GM15510 (cell line): ENCODE results near the gene PCYT2.
A peak's percentile ranks its signal among the peaks of the same experiment; 100 is the strongest.

Experiments used
- POLR2A ChIP-seq: IDR thresholded peaks from 3 replicates; pipeline ENCODE4 v1.6.1; 2011; ENCODE audit warnings: borderline replicate concordance; ENCODE audit not compliant: insufficient read length; ENCODE audit errors: extremely low read depth

Gene PCYT2

DNA sequence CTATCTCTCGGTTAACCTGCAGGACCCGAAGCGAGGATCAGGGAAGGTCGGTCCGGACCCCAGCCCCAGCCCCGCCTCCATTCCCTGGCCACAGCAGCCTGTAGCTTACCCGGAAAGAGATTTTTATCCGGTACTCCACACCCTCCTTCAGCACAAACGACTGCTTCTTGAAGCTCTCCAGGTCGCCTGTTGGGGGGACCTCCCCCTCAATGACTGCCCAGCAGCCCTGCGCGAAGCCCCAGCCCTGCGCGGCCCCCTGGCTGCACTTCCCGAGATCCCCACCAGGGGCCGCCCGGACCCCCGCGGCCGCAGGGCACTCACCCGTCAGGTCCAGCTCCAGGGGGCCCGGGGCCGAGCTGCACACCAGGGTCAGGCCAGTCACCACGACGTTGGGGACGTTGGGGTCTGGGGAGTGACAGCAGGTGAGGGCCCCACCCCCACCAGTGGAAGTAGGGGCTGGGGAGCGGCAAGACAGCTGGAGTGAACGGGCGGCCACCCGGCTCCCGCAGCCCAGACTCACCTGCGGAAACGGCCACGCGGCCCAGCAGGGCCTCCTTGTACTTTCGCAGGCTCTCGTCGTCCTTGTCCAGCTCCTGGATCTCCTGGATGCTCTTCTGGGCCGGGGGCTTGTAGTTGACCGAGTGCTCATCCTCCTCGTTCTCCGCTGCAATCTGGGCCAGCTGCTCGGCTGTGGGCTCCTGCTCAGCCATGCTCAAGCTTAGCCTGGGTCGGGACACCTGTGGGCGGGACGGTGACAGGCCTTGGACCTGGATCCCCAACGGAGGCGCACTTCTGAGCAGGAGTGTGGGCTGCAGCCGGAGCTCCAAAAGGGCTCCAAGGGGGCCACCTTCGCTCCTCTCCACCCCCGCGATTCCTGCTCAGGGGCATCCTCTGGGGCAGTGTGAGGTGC, 41.7 kb downstream of the PCYT2 start:
- TF ChIP-seq POLR2A, result no peak

GRCh38 chr17:81868674-81869220, 42.5 kb downstream of the PCYT2 start:
- no peak for TF ChIP-seq POLR2A

DNA sequence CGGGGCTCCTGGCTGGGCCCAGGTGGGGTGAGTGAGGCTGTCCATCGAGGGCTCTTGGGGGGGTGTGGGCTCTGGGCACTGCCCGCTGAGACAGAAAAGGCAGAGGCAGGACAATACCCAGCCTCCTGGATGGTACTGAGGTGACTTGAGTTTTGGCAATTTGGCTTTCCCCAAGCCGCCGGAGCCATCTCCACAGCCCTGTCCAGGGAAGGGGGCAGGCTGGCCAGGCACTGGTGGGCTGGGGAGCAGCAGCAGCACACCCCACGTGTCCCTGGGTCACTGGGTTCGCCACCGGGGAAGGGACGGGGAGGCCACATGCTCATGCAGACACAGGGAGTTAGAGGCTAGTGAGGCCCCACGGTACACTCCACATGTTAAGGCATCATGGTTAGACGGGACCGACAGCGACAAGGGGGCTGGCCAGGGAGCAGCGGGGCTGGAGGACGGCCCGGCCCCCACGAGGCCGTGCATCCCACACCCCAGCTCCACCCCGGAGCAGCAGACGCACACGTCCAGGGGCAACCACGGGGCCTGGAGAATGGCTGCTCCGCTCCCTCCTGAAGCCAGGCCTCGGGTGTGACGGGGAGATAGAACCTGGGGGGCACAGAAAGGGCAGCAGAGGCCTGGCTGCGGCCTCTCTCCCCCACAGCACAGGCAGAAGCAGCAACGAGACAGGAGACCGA, 43.1 kb downstream of the PCYT2 start:
- peak; percentile 35 for TF ChIP-seq POLR2A

DNA sequence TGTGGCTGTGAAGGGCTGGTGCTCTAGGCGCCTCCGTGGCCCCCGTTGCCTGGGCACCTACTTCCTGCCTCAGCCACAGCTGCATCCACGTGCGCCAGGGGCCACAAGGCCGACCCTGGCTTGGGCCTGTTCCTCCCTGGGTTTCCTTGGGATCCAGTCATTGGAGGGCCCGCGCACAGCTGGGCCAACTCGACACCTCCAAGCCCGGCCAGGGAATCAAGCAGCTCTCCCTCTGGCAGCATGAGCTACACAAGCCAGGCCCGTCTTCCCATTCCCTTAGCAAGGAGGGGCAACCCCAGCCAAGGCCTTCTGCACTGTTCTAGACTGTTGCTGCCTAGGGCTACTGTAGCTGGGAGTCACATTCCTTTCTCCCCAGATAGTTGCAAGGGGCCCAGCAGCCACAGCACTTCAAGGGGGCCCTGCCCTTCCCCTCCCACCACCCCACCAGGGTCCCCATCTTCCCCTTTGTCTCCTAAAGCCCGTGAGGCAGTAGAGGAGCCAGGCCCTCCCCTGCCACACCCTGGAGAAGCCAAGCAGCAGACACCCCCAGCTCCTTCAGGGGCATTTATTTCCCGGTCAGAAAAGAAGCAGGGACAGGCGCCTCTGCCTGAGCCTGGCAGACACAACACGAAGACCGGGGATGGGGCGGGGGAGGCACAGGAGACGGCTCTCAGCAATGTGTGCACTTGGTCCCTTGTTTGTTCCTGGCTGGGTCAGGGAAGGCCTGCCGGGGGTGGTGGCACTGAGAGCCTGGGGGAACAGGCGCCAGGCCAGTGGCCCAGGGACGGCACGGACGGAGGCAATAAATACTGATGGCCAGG, 43.8 kb downstream of the PCYT2 start:
- peak; percentile 18 for TF ChIP-seq POLR2A

DNA sequence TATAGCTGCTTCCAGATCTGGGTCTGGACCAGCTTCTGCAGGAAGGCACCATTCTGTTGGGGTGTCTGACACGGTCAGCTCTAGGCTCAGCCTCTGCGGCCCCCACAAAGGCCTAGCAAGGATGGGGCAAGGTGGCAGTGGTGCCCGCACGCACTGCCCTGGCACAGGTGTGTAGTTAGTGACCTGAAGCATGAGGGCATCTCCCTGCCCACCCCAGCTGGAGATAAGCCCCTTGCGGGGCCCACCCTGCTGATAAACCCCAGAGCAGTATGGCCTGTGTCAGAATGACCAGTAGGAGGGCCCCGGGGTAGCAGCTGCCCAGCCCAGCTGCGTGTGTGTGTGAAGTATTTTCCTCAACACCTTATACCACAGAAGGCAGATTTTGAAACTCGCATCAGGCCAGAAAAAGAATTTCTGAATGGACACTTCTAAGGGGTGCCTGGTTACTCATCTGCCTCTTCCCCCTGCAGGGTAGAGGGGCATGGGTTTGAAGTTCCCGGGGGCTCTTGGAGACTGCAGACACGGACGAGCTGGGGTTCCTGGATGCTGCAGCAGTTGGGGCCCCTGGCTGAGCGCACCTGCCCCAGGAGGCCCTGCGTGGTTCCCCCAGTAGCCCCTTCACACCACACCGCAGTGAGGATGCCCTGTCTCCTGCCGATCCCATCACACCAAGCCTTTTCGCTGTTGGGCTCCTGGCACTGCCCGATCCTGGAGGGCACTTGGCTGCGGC, 44.6 kb downstream of the PCYT2 start:
- TF ChIP-seq POLR2A, result peak; percentile 55

DNA sequence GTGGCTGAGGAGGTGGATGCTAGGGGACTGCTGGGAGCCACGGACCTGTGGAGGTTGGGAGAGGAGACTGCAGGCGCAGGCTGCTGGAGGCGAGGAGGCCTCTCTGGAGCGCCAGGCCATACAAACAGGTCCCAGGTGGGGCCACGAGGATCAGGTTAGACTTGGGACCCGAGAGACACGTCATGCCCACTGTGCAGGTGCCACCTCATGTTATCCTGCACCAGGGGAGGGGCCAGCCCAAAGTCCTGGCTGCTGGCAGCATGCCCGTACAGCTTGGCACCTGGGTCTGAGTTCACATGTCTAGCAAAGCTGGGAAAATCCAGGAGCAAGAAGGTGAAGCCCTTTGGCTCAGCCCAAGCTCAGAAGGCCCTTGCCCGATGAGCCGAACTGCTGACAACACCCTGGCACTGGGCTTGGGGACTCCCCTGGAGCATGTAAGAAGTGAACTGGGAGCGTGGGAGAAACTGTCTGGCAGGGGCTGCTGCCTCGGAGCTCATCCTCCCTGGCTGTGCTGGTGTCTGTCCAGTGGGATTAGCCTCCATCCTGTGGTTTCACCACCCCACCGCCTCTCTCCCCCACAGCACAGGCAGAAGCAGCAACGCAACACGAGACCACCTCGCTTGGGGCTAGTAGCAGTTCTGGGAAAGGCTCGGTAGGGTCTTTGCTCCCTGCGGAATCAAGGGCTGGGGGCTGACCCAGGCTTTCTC, 45.3 kb downstream of the PCYT2 start:
- TF ChIP-seq POLR2A, result no peak

DNA sequence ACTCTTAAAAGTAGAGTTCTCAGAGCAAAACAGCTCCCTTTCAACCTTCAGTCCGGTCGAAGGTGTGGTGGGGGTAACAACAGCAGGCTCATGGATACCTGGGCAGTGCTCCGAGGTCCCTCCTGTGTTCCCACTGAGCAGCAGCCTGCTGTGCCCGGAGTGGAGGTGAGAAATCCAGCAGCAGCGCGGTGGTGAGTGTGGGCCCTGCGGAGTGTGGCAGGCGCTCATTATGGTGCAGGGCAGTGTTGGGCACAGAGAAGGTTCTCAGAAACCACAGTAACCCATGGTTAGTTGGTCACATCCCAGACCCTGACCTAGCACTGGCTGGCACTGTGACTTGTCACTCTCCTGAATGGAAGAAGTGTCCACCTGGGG, 45.9 kb downstream of the PCYT2 start:
- TF ChIP-seq POLR2A, result no peak

DNA sequence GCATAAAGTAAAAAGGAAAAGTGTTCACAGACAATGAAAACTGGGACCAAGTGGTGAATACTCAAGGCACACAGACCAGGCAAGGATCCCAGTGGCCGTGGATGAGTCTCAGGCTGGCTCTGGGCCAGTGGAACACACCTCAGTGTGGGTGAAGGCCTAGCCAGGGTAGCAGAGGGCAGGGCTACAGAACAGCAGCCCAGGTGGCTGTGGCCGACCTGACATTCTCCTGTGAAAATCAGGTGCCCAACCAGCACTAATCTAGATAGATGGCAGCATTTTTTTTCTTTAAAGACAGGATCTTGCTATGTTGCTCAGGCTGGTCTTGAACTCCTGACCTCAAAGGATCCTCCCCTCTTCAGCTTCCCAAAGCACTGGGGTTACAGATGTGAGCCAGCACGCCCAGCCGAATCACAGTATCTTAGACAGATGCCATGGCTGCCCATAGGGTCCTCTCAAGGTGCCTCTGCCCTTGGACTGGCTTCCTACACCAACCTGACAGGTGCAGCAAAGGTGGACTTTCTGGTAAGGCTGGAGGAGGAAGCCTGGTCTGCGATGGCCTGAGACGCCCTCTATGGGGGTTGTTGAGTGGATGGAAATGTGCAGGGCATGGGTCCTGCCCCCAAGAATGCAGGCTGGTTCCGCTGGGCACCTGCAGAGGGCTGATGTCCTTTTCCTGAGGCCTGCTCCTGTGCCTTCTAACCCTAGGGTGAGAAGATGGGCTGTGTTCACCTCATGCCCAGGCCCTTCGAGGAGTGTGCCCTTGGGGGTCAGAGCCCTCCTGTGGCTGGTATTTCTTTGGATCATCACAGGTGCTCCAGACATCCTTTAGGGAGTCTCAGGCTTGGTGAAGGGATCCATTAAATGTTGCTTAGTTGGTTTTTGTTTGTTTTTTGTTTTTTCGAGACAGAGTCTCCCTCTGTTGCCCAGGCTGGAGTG, 47.1 kb downstream of the PCYT2 start:
- TF ChIP-seq POLR2A, result no peak

DNA sequence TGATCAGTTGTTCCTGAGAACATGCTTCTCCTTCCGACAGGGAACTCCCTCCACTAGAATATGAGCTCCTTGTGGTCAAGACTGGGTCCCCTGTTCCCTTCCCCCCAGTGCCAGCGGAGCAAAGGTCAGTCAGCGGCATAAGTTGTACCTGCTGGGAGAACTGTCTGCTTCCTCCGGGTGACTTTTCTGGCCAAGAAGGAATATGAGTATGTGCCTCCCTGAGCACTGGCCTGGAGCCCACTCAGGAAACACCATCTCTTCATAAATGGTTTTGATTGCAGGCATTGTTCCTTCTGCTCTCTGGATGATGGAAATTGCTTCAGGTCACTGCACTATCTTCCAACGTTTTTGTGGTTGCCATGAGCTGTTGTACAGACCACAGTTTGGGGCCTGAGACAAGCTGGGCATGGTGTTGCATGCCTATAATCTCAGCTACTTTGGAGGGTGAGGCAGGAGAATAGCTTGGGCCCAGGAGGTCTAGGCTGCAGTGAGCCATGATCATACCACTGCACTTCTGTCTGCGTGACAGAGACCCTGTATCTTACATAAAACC, 48.0 kb downstream of the PCYT2 start:
- no peak for TF ChIP-seq POLR2A

DNA sequence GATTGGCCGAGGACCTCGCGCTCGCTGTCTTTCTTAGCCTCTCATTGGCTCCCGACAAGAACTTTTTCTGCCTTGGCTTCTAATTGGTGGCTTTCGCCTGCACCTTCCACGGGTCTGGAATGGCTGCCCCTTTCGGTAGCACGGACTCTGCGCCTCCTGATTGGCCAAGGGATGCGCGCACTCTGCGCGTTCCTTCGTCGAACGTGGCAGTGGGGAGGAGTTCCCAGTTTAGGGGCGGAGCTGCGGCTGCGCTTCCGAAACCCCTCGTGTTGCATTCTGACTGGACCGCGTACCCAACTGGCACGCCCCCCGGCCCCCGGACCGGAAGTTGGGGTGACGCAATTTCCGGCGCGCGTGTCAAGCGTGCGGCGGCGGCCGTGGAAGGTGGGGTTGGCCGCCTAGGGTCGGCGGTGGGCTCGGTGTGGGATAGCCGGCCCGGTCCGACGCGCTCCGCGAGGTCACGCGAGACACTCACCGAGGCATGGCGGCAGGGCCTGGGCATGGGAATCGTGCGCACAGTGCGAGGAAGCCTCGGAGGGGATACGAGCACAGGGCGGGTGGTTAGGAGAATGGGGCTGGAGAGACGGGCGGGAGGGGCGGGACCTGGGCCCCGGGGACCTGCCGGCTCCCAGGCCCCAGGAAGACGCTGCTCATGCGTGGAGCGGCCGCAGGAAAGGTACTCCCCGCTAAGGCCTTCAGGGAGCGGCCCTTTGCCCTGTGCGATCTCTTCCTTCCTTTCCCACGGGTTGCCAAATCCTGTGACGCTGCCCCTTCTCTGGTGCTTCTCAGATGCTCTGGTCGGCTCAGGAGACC, 50.2 kb downstream of the PCYT2 start:
- peak; percentile 94 for TF ChIP-seq POLR2A

GRCh38 chr17:81859906-81860755, 51.1 kb downstream of the PCYT2 start, which contains the start of gene P4HB:
TSS of gene P4HB (minus strand) at chr17:81860535. CDS start at chr17:81860471, 64 bp downstream.
- TF ChIP-seq POLR2A, result peak; percentile 97
